Measurements from ENCODE around the gene SRP68.

SRP68 gene

GRCh38 chr17:76088041-76088867 lies 15.9 kb upstream of the SRP68 start:
- TF ChIP-seq ZFP30 (CRISPR knock-in tag; IDR thresholded peaks at IDR 0.05) (no peak), SNAI2 (CRISPR knock-in tag; IDR thresholded peaks at IDR 0.05) (no peak), BACH2 (CRISPR knock-in tag; IDR thresholded peaks at IDR 0.05; ENCODE audit: borderline replicate concordance) (no peak), OSR1 (CRISPR knock-in tag; IDR thresholded peaks at IDR 0.05) (no peak), CSRNP3 (CRISPR knock-in tag; IDR thresholded peaks at IDR 0.05) (no peak)
- TF ChIP-seq, protein P1, sequence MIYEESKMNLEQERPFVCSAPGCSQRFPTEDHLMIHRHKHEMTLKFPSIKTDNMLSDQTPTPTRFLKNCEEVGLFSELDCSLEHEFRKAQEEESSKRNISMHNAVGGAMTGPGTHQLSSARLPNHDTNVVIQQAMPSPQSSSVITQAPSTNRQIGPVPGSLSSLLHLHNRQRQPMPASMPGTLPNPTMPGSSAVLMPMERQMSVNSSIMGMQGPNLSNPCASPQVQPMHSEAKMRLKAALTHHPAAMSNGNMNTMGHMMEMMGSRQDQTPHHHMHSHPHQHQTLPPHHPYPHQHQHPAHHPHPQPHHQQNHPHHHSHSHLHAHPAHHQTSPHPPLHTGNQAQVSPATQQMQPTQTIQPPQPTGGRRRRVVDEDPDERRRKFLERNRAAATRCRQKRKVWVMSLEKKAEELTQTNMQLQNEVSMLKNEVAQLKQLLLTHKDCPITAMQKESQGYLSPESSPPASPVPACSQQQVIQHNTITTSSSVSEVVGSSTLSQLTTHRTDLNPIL (CRISPR knock-in tag; IDR thresholded peaks at IDR 0.05; ENCODE audit: low read depth) = no peak
- peak; percentile 17; the same call in 2 of the 3 replicates for ATAC-seq

DNA sequence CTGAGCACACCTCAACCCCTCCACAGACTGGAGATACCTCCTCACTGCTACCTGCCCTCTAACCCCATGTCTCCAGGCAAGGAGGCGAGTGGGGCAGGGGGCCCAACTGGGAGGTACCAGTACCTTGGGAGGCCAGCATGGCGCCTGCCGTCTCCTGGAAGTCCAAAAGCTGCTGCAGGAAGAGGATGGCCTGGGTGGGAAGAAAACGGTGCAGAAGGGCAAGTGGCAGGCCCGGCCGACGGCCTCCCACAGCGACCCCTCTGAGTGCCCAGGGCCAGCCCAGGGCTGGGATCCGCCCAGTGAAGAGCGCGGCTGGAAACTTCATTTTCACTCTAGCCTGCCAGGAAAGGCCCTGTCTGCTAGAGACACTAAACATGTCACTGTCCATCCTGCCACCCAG lies 15.2 kb upstream of the SRP68 start:
- TF ChIP-seq POU6F1 (CRISPR knock-in tag; IDR thresholded peaks at IDR 0.05; ENCODE audit: borderline replicate concordance, low read depth) (no peak), OSR1 (CRISPR knock-in tag; IDR thresholded peaks at IDR 0.05) (no peak), ARNTL (CRISPR knock-in tag; IDR thresholded peaks at IDR 0.05; ENCODE audit: borderline replicate concordance, low read depth) (no peak), ZC3H10 (CRISPR knock-in tag; IDR thresholded peaks at IDR 0.05) (no peak)
- TF ChIP-seq, protein P1 (CRISPR knock-in tag; IDR thresholded peaks at IDR 0.05; ENCODE audit: low read depth) = no peak
- no peak for ATAC-seq

DNA sequence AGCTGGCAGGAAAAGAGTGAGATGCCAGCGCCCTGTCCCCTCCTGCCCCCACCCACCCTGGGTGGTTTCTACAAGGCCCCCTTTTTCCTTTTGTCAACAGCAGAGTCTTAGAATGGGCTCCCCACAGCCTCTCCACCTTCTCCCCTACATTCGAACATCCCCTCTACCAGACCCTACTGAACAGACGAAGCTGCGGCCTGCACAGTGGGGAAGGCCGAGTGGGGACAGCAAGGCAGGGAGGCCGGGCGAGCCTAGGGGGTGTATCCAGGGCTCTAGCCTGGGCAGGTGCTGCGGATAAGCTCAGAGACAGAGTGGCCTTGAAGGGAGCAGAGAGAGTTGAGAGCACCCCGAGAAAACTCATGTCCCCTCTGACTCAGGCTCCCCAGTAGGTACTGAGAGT lies 14.1 kb upstream of the SRP68 start:
- TF ChIP-seq PATZ1 (CRISPR knock-in tag; IDR thresholded peaks at IDR 0.05; ENCODE audit: borderline replicate concordance) (no peak), ISL1 (CRISPR knock-in tag; IDR thresholded peaks at IDR 0.05) (no peak), ZC3H10 (CRISPR knock-in tag; IDR thresholded peaks at IDR 0.05) (no peak), TOX (CRISPR knock-in tag; IDR thresholded peaks at IDR 0.05; ENCODE audit: borderline replicate concordance) (no peak), ZFP30 (CRISPR knock-in tag; IDR thresholded peaks at IDR 0.05) (no peak), ARNTL (CRISPR knock-in tag; IDR thresholded peaks at IDR 0.05; ENCODE audit: borderline replicate concordance, low read depth) (no peak), ZNF8 (CRISPR knock-in tag; IDR thresholded peaks at IDR 0.05) (no peak), BACH2 (CRISPR knock-in tag; IDR thresholded peaks at IDR 0.05; ENCODE audit: borderline replicate concordance) (no peak), ZFP3 (CRISPR knock-in tag; IDR thresholded peaks at IDR 0.05) (no peak)
- TF ChIP-seq, protein P2, sequence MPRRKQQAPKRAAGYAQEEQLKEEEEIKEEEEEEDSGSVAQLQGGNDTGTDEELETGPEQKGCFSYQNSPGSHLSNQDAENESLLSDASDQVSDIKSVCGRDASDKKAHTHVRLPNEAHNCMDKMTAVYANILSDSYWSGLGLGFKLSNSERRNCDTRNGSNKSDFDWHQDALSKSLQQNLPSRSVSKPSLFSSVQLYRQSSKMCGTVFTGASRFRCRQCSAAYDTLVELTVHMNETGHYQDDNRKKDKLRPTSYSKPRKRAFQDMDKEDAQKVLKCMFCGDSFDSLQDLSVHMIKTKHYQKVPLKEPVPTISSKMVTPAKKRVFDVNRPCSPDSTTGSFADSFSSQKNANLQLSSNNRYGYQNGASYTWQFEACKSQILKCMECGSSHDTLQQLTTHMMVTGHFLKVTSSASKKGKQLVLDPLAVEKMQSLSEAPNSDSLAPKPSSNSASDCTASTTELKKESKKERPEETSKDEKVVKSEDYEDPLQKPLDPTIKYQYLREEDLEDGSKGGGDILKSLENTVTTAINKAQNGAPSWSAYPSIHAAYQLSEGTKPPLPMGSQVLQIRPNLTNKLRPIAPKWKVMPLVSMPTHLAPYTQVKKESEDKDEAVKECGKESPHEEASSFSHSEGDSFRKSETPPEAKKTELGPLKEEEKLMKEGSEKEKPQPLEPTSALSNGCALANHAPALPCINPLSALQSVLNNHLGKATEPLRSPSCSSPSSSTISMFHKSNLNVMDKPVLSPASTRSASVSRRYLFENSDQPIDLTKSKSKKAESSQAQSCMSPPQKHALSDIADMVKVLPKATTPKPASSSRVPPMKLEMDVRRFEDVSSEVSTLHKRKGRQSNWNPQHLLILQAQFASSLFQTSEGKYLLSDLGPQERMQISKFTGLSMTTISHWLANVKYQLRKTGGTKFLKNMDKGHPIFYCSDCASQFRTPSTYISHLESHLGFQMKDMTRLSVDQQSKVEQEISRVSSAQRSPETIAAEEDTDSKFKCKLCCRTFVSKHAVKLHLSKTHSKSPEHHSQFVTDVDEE (CRISPR knock-in tag; IDR thresholded peaks at IDR 0.05) = no peak
- TF ChIP-seq, protein P1 (CRISPR knock-in tag; IDR thresholded peaks at IDR 0.05; ENCODE audit: low read depth) = no peak
- ATAC-seq = no peak
